K562 (cell line): Measurements from ENCODE around the gene C6orf47. TPM values are rescaled to one million over a fixed set of nuclear protein-coding genes. Genes with fewer than 3 reads are reported as not detected.

Source experiments
- EHMT2 ChIP-seq: fragments of 450-650 bp; IDR thresholded peaks from 2 replicates; pipeline ENCODE4 v1.6.1; 2018; ENCODE audit warnings: antibody characterized with exemption
- ESRRB ChIP-seq: fragments of 250-450 bp; sonication (Bioruptor Pico); IDR thresholded peaks from 2 replicates; pipeline ENCODE4 v1.5.0; 2020; ENCODE audit warnings: mild to moderate bottlenecking, moderate library complexity, borderline replicate concordance
- FUS ChIP-seq: fragments of 200-400 bp; formaldehyde crosslinking; optimal IDR thresholded peaks from 2 replicates; pipeline ENCODE3; 2017; ENCODE audit warnings: low read depth, low read length
- MAFF ChIP-seq: IDR thresholded peaks from 2 replicates; pipeline ENCODE4 v1.6.1; 2012; ENCODE audit warnings: low read length, improper control_type of control experiment
- MITF ChIP-seq: IDR thresholded peaks from 2 replicates; pipeline ENCODE4 v1.6.1; 2014; ENCODE audit warnings: antibody characterized with exemption
- MYBL2 ChIP-seq, 2 experiments: fragments of 450-650 bp in 1 of 2; sonication (generic) in 1 of 2; formaldehyde crosslinking in 1 of 2; IDR thresholded peaks; 2 replicates each; pipeline versions ENCODE4 v1.6.1 to v1.8.1; 2017 to 2022; ENCODE audit warnings: borderline replicate concordance in 1 of 2, inconsistent platforms in 1 of 2, low read depth in 1 of 2, mild to moderate bottlenecking in 1 of 2, missing genetic modification reagents in 1 of 2, moderate library complexity in 1 of 2
- NKRF ChIP-seq: fragments of 450-650 bp; IDR thresholded peaks from 2 replicates; pipeline ENCODE4 v1.6.1; 2016; ENCODE audit warnings: borderline replicate concordance
- PBX2 ChIP-seq, 2 experiments: IDR thresholded peaks in 1 of 2; conservative IDR thresholded peaks in 1 of 2; 2 replicates each; pipeline ENCODE4 v1.6.1; 2016; ENCODE audit warnings: low read depth in 2 of 2, mild to moderate bottlenecking in 1 of 2, missing compliant biosample characterization in 1 of 2, missing genetic modification characterization in 1 of 2, moderate library complexity in 1 of 2
- RBM22 ChIP-seq: fragments of 200-400 bp; formaldehyde crosslinking; IDR thresholded peaks from 2 replicates; pipeline ENCODE4 v1.6.1; 2018; ENCODE audit warnings: low read length, low read depth; ENCODE audit not compliant: poor library complexity, severe bottlenecking
- TAF7 ChIP-seq: fragments of 450-650 bp; IDR thresholded peaks from 2 replicates; pipeline ENCODE4 v1.6.1; 2016; ENCODE audit warnings: missing genetic modification characterization, missing compliant biosample characterization
- THRB ChIP-seq: fragments of 450-650 bp; formaldehyde crosslinking; conservative IDR thresholded peaks from 2 replicates; pipeline ENCODE4 v1.4.0; 2022; ENCODE audit warnings: mild to moderate bottlenecking, missing genetic modification characterization
- ZFP36 ChIP-seq: fragments of 150-350 bp; IDR thresholded peaks from 2 replicates; pipeline ENCODE4 v1.6.1; 2018; ENCODE audit warnings: low read length, low read depth; ENCODE audit not compliant: partially characterized antibody
- ZFP91 ChIP-seq: sonication (generic); formaldehyde crosslinking; IDR thresholded peaks from 2 replicates; pipeline ENCODE4 v1.8.0; 2022; ENCODE audit warnings: mild to moderate bottlenecking, missing genetic modification reagents
- ZNF324 ChIP-seq: fragments of 250-450 bp; sonication (Bioruptor Pico); IDR thresholded peaks from 2 replicates; pipeline ENCODE4 v1.4.0; 2020; ENCODE audit warnings: mild to moderate bottlenecking
- ZNF354B ChIP-seq: fragments of 250-450 bp; sonication (Bioruptor Pico); IDR thresholded peaks from 2 replicates; pipeline ENCODE4 v1.4.0; 2020
- ZNF408 ChIP-seq: fragments of 250-450 bp; sonication (Bioruptor Pico); IDR thresholded peaks from 2 replicates; pipeline ENCODE4 v1.4.0; 2020; ENCODE audit warnings: low read depth, mild to moderate bottlenecking, moderate library complexity
- ZNF668 ChIP-seq: fragments of 250-450 bp; sonication (Bioruptor Pico); IDR thresholded peaks from 2 replicates; pipeline ENCODE4 v1.8.0; 2022; ENCODE audit warnings: mild to moderate bottlenecking, inconsistent platforms
- polyA plus RNA-seq, 8 experiments: library from polyadenylated mRNA; depleted of rRNA in 4 of 8; stranded (reverse) in 5 of 8; unstranded in 3 of 8; fragments of >200 nt; fragmentation: Nextera tagmentation in 2 of 8; fragmentation: Illumina TruSeq in 1 of 8; extraction: Ambion mirVana in 2 of 8; extraction: Trizol in 1 of 8; gene quantifications; 2 replicates each; pipeline versions ENCODE4 v1.2.1 to v1.2.3, GENCODE V29; 2011 to 2014; ENCODE audit warnings: inconsistent platforms in 1 of 8, missing spikeins in 1 of 8
- total RNA-seq, 7 experiments: library from RNA; depleted of rRNA in 6 of 7; stranded (reverse); fragments of >200 nt in 6 of 7; fragmentation: Illumina TruSeq in 2 of 7; extraction: Trizol in 2 of 7; gene quantifications; 2 replicates each; pipeline versions ENCODE4 v1.2.1 to v1.2.3, GENCODE V29; 2011 to 2021; ENCODE audit warnings: low replicate concordance in 1 of 7

The C6orf47 gene
- total and polyA plus RNA-seq, 9 of the 15 experiments (the other 6 are each of a cell fraction or from before 2014, with no cell fraction given) = 0.14 to 43.8 (median 27.0) TPM

GRCh38 chr6:31651602-31652191, 8.9 kb downstream of the C6orf47 start (continued):
- TF ChIP-seq MYBL2 (IDR thresholded peaks at IDR 0.05; ENCODE audit: low read depth) (no peak), MYBL2 (CRISPR knock-in tag; IDR thresholded peaks at IDR 0.05; ENCODE audit: borderline replicate concordance) (no peak), ZNF408 (no peak), FUS (no peak), THRB (CRISPR knock-in tag) (peak; percentile 56; the same call in 1 of the 2 replicates), RBM22 (no peak), MAFF (no peak), ZNF324 (CRISPR knock-in tag) (no peak), ZNF668 (no peak), NKRF (no peak), ZNF354B (no peak), PBX2 (CRISPR knock-in tag; IDR thresholded peaks at IDR 0.05; ENCODE audit: low read depth) (no peak), PBX2 (tag; conservative IDR thresholded peaks at IDR 0.05; ENCODE audit: low read depth) (peak; percentile 94), MITF (peak; percentile 82), ZFP36 (no peak), EHMT2 (no peak), TAF7 (tag) (peak; percentile 67; the same call in 1 of the 2 replicates), ZFP91 (peak; percentile 66; the same call in 1 of the 2 replicates), ESRRB (CRISPR knock-in tag) (no peak)
